ENCODE results near the gene TET1. TPM values are rescaled to one million over a fixed set of nuclear protein-coding genes. Genes with fewer than 3 reads are reported as not detected.

TET1 gene
- total RNA-seq, 2 donors from 2014 or later, result 1.6 to 3.6 TPM

- WGBS, 2 donors, result 61 to 82% methylated on average over 3 of the region's 3 CpGs
- intact Hi-C loops (cut with DNase I), result no loop called here
Measured at GRCh38 chr10:68717435-68717834, 157.3 kb downstream of the TET1 start.

GRCh38 chr10:68720793-68721672, 160.9 kb downstream of the TET1 start, which contains the start of gene CCAR1:
TSS of gene CCAR1 (plus strand) at chr10:68721239. CDS start at chr10:68722505, 1,266 bp downstream.
- 0% methylated on average over 23 to 72 of the region's 72 CpGs for WGBS, 2 donors
- H3K36me3 ChIP-seq (replicated peaks in 1 of 2; ENCODE audit: insufficient read depth in 1 of 2, low read depth in 2 of 2), result no peaks in the 10 kb centered on the region
- intact Hi-C loops (cut with DNase I), result no loop called here
- H3K27me3 ChIP-seq, result no peaks in the 10 kb centered on the region
- peaks cover 8% of the 10 kb centered on the region for H3K4me1 ChIP-seq
- DNase-seq, result peak; percentile 97 to 98 (median 98)
- peak within 1 kb of the TSS; percentile 72 to 98 for H3K4me3 ChIP-seq
- TF ChIP-seq CTCF (IDR thresholded peaks at IDR 0.05) (no peak), POLR2A (IDR thresholded peaks at IDR 0.05) (peak; percentile 62 to 86 (median 84))
- H3K27ac ChIP-seq, result peak within 1 kb of the TSS; percentile 67 to 96 (median 92)
- no peaks in the 10 kb centered on the region for H3K9me3 ChIP-seq
- peak; percentile 99 for ATAC-seq

More at GRCh38 chr10:68717435-68717834, 157.3 kb downstream of the TET1 start:
- H3K4me3 ChIP-seq, result no peak overlapping the region
- H3K4me1 ChIP-seq, result peaks cover 4% of the 10 kb centered on the region
- H3K27me3 ChIP-seq, result no peaks in the 10 kb centered on the region
- DNase-seq (no peak), ATAC-seq (no peak)
- H3K36me3 ChIP-seq (replicated peaks in 1 of 2; ENCODE audit: insufficient read depth in 1 of 2, low read depth in 2 of 2), result no peaks in the 10 kb centered on the region
- H3K9me3 ChIP-seq, result no peaks in the 10 kb centered on the region
- no peak overlapping the region for H3K27ac ChIP-seq
- TF ChIP-seq POLR2A (IDR thresholded peaks at IDR 0.05) (no peak), CTCF (IDR thresholded peaks at IDR 0.05) (no peak)

- Histone ChIP-seq H3K36me3 (replicated peaks in 1 of 2; ENCODE audit: insufficient read depth in 1 of 2, low read depth in 2 of 2) (peaks cover 0 to 3% of the 10 kb centered on the region in 2 donors), H3K4me1 (peaks cover 8% of the 10 kb centered on the region), H3K27me3 (no peaks in the 10 kb centered on the region), H3K4me3 (peak overlapping the region; percentile 72 to 98), H3K27ac (peak overlapping the region; percentile 67 to 96 (median 92)), H3K9me3 (no peaks in the 10 kb centered on the region)
- 0% methylated on average over 16 to 27 of the region's 27 CpGs for WGBS, 2 donors
- DNase-seq, result no peak
- no peak for TF ChIP-seq CTCF (IDR thresholded peaks at IDR 0.05)
- TF ChIP-seq POLR2A (IDR thresholded peaks at IDR 0.05), result no peak
- ATAC-seq, result no peak
- intact Hi-C loops (cut with DNase I), result no loop called here
Measured at GRCh38 chr10:68721673-68722335, 161.7 kb downstream of the TET1 start.

- Histone ChIP-seq H3K36me3 (replicated peaks in 1 of 2; ENCODE audit: insufficient read depth in 1 of 2, low read depth in 2 of 2) (peaks cover 0 to 5% of the 10 kb centered on the region in 2 donors), H3K4me3 (no peak overlapping the region), H3K27ac (no peak overlapping the region), H3K4me1 (peaks cover 8% of the 10 kb centered on the region), H3K27me3 (no peaks in the 10 kb centered on the region), H3K9me3 (no peaks in the 10 kb centered on the region)
- DNase-seq (no peak), ATAC-seq (no peak)
- intact Hi-C loops (cut with DNase I), result no loop called here
- WGBS, 2 donors, result 94 to 96% methylated on average over 14 of the region's 14 CpGs
- TF ChIP-seq POLR2A (IDR thresholded peaks at IDR 0.05), result no peak
- no peak for TF ChIP-seq CTCF (IDR thresholded peaks at IDR 0.05)
Measured at GRCh38 chr10:68725016-68725415, 164.9 kb downstream of the TET1 start.
